NK-92 treated with Interleukin-12 subunit alpha and Interleukin-12 subunit beta, amount 100 ng/mL, for 24 hours (cell line): ENCODE measurements around the gene LMX1B.
"Not testable (repeated sequence)": the region's sequence is repeated elsewhere in the genome, so short reads cannot be mapped to it uniquely, and the experiment has no call there.

Experiments used
- DNase-seq: peaks from one replicate; lab custom pipeline; 2025; lab: John Stamatoyannopoulos, UW

LMX1B gene

DNA sequence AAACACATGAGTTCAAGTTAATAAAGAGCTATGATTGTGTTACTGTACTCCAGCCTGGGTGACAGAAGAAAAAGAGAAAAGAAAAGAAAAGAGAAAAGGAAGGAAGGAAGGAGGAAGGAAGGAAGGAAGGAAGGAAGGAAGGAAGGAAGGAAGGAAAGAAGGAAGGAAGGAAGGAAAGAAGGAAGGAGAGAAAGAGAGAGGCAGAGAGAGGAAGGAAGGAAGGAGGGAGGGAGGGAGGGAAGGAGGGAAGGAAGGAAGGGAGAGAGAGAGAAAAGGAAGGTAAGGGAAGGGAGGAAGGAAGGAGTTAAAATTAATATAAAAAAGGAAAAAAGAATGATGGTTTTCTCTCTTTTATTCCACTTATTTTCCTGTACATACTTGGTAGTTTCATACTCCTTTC is 101.7 kb downstream of the LMX1B start:
- DNase-seq = no peak

DNA sequence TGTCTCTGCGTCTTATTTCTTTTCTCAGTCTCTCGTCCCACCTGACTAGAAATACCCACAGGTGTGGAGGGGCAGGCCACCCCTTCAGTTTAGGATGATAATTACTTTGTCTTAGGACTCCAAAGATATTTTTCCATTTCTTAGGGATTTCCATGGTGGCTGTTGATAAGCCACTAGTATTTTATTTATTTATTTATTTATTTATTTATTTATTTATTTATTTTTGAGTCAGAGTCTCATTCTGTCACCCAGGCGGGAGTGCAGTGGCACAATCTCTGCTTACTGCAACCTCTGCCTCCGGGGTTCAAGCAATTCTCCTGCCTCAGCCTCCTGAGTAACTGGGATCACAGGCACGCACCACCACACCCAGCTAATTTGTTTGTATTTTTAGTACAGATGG is 103.7 kb downstream of the LMX1B start:
- DNase-seq = not testable (repeated sequence)

DNA sequence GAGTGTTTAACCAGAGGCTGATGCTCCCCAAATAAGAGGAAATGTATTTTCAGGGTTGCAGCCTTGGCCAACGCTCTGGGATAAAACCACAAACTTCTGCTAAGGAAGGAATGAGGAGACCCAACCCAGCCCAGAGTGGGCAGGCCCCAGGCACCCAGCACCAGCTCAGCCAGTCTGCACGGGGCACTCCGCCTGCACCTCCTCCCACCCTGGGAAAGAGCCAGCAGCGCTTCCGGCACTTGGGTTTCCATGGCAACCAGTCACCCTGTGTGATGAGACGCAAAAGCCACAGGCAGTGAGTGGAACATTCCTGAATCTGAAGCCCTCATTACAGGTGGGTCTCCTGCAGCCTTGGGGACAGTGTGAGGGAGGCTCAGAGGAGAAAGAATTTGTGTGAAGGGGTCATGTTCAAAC is 105.9 kb downstream of the LMX1B start:
- DNase-seq = peak; percentile 48

DNA sequence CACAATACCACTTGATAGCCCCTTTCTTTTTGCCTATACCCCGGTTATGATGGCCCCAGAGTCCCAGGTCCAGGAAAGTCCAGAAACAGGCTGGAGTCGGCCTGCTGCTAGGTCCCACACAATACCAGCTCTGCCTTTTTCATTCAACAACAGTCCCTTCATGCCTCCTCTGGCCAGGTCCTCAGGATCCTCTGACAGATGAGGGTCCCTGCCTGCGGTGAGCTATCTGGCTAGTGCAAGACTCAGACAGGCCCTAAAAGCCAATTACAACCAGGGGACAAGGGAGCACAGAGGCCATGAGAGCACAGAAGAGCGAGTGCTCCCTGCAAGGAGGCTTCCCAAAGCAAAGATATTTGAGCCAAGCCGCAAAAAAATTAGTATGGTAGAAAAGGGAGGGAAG is 106.3 kb downstream of the LMX1B start:
- no peak for DNase-seq

DNA sequence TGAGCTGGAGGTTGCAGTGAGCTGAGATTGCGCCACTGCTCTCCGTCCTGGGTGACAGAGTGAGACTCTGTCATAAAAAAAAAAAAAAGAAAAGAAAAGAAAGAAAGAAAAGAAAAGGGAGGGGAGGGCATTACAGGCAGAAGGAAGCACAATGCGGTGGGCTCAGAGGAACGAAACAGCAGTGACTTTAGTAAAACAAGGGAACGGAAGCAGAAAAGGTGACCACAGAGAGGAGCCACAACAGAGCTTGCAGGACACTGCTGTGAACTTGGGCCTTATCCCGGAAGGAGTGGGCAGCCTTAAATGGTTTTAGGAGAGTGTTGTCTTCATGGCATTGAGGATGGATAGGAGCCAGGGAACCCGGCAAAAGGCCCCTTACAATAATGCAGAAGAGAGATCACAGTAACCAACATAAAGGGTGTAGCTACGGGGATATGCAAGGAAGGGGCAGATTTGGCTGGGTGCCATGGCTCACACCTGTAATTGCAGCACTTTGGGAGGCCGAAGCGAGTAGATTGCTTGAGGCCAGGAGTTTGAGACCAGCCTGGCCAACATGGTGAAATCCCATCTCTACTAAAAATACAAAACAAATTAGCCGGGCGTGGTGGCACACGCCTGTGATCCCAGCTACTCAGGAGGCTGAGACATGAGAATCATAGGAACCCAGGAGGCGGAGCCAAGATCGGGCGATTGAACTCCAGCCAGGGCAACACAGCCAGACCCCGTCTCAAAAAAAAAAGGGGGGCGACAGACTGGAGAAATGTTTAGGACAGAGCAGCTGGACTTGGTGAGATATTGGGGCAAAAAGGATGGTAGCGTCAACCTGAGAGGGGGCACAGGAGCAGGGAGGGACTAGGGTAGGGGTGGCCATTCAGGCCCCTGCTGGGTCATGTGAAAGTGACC is 107.2 kb downstream of the LMX1B start:
- no peak for DNase-seq

DNA sequence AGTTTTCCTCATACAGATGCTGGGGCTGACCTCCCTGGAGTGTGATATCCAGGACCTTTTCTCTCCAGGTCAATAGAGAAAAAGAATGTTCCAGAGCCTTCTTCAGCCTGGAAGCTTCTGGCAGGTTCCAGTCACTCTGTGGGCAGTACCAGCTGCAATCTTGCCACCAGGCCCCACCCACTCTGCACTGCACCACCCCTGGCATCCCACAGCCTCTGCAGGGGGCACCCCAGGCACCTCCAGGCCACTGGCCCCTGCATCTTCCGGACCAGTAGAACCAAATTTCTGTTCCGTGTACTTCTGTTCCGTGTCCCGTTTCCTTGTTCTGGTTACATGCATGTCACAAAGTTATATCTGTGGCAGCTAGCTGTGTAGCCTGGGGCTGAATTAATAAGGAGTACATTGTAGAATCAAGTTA is 107.8 kb downstream of the LMX1B start:
- no peak for DNase-seq

DNA sequence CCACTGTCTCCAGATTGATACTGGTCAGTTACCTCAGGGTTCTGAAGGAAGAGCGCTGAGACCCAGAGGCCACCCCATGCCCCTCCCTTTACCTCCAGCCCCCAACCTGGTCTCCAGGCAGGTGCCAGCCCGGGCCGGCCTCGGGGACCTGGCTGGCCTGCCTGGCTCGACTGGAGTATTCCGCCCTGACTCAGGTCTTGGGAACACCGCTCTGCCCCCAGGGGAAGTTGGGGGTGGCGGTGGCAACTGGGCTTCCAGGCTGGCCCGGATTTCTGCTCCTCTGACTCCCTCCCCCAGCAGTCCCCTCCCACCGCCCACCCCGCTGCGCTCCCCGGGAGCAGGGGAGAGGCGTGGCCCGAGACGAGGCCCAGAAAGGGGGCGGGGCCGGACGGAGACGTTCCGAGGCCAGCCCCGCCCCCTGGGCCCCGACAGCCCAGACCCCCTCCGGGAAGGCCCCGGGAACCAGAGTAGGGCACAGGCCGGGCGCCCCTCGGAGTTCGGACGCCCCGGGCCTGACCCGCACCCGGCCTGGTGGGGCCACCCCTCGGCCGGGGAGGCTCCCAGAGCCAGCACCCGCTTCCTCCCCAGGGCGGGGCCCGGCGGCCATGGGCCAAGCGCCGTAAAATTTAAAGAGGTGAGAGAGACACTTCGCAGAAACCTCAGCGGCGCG is 108.7 kb downstream of the LMX1B start:
- peak; percentile 45 for DNase-seq

DNA sequence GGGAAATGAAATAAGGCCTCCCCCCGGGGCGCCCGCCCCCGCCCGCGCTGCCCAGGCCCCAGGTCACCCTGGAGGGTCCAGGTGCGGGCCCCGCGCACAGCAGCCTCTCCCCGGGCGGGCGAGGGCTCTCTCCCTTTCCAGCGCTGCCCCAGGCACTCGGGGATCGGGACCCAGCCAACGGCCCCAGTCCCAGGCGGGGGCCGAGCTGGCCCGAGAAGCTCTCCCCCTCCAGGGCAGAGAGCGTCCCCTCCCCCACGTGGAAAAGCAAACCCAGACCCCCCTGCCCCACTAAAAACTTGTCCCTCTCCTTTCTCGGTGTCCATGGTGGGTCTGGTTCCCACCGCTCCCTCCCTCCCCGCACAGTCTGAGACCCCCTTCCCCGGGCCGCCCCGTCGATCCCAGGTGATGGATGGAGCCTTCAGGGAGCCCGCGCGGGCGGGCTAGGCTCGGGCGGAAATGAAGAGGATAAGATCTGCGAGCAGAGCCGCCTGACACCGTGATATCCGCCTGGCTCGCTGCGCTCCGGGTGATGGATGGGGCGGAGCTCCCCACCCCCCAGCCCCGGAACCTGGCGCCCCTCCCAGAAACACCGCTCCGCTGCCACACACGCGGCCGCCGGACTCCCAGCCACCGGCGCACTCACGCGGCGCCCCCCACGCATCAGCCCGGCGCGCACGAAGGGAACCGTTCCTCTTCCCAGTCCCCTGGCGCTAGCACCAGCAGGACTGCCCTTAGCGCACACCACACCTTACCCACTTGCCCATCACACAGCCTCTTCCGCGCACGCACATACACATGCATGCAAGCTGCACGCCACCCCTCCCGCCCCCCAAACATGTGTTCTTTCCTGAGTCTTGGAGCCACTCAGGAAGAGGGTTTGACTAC is 109.4 kb downstream of the LMX1B start:
- no peak for DNase-seq

DNA sequence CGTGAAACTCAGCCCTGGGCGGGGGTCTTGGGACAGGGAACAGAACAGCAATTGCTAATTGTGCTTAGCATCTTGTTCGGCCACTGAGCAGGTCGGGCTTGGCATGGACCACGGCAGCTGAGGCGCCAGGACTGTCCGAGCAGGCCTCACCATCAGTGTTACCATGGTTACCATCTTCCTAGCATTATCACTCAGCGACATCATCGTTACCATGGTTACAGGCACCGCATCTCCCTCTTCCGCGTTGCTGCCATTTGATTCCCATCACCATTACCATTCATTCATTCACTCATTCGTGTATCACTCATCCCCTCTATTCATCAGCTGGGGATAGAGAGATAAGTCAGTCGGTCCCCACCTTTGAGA is 110.1 kb downstream of the LMX1B start:
- DNase-seq = no peak

DNA sequence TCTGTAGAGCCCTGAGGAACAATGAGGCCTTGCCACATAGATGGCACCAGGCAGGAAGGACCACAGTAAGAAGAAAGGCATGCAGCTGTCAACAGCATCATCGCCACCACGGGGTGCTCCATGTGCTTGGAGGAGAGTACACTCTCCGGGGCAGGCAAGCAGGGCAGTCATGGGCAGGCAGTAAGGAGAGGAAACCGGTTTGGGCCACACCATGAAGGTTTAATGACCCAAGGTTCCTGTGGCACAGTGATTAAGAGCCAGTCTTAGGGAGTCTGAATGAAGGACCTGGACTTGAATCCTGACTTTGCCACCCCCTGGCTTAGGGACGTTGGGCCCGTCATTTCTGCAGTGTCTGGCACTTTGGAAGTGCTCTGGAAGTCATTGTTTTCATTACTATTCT is 110.5 kb downstream of the LMX1B start:
- DNase-seq = no peak

DNA sequence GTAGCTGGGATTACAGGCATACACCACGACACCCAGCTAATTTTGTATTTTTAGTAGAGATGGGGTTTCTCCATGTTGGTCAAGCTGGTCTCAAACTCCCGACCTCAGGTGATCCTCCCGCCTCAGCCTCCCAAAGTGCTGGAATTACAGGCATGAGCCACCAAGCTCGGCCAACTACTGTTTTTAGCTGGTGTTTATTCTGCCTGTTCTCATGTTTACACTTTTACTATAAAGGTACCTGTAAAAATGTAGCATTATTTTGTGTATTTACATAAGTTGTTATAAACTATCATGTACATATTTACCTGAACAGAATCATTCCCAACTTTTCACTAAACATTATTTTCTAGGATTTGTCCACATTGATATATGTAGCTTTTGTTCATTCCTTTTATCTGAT is 111.8 kb downstream of the LMX1B start:
- not testable (repeated sequence) for DNase-seq

DNA sequence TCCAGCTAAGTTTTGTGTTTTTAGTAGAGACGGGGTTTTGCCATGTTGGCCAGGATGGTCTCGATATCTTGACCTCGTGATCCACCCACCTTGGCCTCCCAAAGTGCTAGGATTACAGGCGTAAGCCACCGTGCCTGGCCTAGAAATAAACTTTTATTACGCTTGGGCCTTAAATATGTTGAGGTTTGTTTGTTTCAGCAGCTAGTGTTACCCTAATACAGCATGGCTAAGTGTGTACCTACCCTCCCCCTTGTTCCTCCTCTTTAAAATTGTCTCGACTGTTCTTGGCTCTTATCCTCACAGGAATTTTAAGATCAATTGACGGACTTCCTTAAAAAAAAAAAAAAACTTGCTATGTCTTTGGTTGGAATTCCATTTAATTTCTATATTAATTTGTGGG is 114.5 kb downstream of the LMX1B start:
- not testable (repeated sequence) for DNase-seq

DNA sequence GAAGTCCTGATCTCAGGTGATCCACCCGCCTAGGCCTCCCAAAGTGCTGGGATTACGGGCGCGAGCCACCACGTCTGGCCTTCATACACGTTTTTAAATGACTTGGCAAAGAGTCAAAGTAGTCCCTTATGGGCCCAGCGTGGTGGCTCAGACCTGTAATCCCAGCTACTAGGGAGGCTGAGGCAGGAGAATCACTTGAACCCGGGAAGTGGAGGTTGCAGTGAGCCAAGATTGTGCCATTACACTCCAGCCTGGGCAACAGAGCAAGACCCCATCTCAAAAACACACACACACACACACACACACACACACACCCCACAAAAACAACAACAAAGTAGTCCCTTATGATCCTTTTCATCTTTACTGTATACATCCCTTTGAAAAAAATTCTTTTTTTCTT is 116.9 kb downstream of the LMX1B start:
- DNase-seq = not testable (repeated sequence)

DNA sequence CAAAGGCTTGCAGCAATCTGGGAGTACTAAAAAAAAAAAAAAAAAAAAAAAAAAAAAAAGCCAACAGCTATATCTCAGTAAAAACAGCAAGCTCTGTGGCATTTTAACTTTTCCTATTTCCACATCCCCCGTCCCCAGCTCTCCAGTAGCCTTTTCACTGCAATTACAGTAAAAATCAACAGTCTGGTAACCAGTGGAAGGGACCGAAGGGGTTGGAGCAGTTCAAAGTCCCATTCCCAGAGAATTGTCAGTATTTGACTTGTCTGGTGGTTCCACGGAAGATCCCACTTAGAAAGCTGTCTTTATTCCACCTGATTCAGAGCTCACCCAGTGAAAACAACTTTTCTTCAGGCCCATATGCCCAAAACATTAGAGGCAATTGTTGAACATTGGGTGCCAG is 119.3 kb downstream of the LMX1B start:
- DNase-seq = no peak

DNA sequence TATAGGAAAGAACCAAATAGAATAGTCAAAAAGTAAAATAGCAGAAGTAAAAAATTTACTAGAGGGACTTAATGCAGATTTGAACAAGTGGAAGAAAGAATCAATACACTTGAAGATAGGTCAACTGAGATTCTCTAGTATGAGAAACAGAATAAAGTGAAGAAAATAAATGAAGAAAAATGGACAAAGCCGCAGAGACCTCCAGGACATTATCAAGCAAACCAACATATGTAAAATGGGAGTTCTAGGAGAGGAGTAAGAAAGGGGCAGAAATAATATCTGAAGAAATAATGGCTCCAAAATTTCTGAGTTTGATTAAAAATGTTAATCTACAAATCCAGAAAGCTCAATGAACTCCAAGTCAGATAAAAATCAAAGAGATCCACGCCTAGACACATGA is 121.1 kb downstream of the LMX1B start:
- no peak for DNase-seq

DNA sequence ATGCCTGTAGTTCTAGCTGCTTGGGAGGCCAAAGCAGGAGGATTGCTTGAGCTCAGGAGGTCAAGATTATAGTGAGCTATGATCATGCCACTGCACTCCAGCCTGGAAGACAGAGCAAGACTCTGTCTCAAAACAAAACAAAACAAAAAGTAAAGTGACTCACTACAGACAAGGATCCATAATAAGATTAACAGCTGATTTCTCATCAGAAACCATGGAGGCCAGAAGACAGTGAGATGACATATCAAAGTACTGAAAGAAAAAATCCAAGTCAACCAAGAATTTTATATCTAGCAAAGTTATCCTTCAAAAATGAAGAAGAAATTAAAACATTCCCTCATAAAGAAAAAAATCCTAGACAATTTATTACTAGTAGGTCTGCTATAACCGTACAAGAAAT is 121.8 kb downstream of the LMX1B start:
- DNase-seq = no peak

DNA sequence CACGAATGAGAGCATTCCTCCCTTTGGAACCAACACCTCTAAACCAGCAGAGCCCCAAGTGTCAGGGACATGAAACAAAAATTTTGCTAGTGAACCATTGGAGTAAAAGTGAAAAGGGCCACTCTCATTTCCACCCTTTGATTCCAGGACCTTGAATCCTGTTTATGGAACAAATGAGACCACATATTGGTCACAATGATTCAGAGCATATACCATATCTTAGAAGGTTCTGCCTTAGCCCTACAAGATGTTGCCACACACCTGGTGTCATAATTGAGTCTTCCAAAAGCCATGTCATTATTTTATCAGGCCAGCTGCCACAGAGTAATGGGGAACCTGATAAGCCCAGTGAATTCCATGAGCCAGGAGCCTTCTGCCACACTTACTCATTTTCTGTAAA is 124.8 kb downstream of the LMX1B start:
- DNase-seq = no peak

DNA sequence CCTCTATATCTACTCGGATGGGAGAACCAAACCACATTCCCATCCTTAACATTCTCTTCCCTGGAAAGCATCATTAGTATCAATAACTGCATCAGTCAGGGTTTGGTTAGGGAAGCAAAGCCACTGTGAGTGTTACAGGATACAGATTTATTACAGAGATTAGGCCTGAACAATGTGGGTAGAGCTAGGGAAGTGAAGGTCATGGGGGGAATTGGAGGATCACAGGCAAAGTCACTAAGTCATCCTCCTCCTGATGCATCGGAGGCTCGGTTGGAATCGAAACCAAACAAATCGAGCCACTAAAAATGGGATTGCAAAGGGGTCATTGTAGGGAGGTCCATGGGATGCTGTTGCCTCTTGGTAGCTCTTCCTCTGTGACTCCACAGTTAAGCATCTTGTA is 129.3 kb downstream of the LMX1B start:
- no peak for DNase-seq

DNA sequence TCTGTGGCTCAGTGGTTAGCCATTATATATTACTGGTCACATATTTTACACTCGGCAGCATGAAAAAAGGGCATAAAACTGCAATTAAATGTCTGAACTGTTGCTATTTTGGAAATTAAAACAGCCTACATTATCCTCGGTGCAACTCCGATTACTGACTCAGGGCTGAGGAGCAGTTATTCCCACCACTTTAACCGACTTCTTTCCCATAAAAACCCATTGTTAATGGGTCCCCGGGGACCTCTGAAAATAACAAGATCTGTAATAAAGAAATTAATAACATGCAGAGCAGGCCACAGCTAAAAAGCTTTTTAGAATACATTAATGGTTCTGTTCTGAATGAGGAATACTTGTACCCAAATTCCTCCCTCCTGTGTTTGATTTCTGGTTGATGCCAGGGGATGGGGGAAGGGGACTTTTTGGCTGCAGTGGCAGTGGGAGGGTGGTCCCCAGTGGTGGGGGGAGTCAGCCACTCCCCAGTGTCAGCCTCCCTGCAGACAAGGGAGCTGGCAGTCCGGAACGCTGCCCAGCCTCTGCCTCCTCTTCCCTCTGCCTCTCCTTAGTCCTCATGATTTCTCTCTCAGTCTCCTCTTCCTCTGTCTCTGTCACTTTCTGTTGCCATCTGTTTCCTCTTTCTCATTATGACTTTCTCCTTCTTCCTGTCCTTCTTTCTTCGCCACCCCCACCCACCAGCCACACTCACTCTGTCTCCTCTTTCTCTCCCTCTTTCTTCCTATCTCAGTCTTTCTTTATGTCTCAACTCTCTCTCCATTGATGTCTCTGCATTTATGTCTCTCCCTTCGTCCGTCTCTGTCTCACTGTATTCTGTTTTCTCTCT is 132.1 kb downstream of the LMX1B start:
- DNase-seq = no peak
